Measurements from ENCODE around the gene PARD3.
A peak's percentile ranks its signal among the peaks of the same experiment; 100 is the strongest.

The PARD3 gene

DNA sequence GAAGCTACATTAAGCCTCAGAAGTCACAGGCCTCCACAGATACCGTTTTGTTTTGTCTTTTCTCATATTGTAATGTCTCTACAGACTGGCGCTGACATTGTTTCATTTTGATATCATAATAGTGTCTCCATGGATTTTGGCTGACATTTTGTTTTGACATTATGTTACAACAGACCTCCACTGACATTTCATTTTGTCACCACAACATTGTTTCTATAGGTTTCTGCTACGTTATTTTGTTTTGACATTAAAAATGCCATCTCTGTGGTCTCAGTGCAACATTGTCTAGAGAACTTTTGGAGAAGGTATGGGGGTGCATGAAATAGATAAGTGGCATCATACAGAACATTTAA lies 666.8 kb downstream of the PARD3 start:
- TF ChIP-seq, protein P1, sequence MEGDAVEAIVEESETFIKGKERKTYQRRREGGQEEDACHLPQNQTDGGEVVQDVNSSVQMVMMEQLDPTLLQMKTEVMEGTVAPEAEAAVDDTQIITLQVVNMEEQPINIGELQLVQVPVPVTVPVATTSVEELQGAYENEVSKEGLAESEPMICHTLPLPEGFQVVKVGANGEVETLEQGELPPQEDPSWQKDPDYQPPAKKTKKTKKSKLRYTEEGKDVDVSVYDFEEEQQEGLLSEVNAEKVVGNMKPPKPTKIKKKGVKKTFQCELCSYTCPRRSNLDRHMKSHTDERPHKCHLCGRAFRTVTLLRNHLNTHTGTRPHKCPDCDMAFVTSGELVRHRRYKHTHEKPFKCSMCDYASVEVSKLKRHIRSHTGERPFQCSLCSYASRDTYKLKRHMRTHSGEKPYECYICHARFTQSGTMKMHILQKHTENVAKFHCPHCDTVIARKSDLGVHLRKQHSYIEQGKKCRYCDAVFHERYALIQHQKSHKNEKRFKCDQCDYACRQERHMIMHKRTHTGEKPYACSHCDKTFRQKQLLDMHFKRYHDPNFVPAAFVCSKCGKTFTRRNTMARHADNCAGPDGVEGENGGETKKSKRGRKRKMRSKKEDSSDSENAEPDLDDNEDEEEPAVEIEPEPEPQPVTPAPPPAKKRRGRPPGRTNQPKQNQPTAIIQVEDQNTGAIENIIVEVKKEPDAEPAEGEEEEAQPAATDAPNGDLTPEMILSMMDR (IDR thresholded peaks at IDR 0.05; ENCODE audit: low read depth, low read length), result no peak
- no peaks in the 10 kb centered on the region for H3K9me3 ChIP-seq (ENCODE audit: severe bottlenecking)
- DNase-seq, result no peak
- H3K27ac ChIP-seq, result no peak overlapping the region
- no peaks in the 10 kb centered on the region for H3K27me3 ChIP-seq (ENCODE audit: insufficient read depth, low read depth, severe bottlenecking)
- no peaks in the 10 kb centered on the region for H3K36me3 ChIP-seq
- no peak overlapping the region for H3K4me3 ChIP-seq (ENCODE audit: low read depth, low read length)

DNA sequence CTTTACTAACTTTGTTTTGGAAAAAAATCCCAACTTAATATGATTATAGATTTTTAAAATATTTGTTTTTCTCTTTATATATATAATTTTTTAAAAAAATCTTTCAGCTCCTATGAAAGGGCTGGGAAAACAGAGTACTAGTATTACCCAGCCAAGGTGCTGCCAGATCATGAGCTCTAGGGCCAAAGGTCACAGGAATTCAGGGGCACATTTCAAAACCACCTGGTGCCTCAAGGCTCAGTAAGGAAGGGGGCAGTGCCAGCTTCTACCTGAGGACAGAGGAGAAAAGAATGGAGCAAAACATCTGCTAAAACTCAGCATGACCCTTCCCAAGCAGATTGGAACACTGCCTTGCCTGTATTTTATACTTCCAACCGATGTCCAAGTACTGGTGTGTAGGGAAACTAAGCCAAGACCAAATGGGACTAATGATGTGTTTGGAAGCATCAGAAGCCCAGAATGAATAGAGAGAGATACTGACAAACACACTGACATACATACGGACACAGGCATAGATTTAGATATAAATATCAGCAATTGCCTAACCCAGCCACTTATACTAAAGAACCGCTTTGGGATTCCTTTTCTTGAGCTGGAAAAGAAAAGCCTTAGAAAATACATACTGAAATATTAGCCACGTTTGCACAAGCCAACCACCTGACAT lies 667.3 kb downstream of the PARD3 start:
- H3K4me3 ChIP-seq (ENCODE audit: low read depth, low read length), result no peak overlapping the region
- H3K27me3 ChIP-seq (ENCODE audit: insufficient read depth, low read depth, severe bottlenecking), result no peaks in the 10 kb centered on the region
- TF ChIP-seq, protein P1 (IDR thresholded peaks at IDR 0.05; ENCODE audit: low read depth, low read length), result no peak
- DNase-seq, result no peak
- no peaks in the 10 kb centered on the region for H3K36me3 ChIP-seq
- no peaks in the 10 kb centered on the region for H3K9me3 ChIP-seq (ENCODE audit: severe bottlenecking)
- no peak overlapping the region for H3K27ac ChIP-seq

DNA sequence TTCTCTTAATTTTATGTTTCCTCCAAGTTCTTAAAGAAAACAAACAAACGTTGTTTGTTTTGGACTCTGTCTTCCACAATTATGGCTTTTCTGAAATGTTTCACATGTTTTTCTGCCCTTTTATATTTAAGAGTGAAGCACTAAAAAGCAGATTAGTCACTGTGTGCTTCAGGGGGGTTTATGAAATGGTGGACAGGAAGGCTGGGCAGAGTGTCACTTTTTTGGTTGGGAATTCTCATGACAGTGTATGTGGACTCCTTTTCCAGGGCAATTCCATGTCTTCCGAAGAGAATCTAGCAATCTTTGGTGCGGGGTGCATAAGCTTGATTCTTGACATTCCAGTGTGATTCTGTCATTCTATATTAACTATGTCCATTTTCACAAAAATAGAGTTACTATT lies 669.4 kb downstream of the PARD3 start:
- Histone ChIP-seq H3K4me3 (ENCODE audit: low read depth, low read length) (no peak overlapping the region), H3K27ac (no peak overlapping the region), H3K36me3 (no peaks in the 10 kb centered on the region), H3K27me3 (ENCODE audit: insufficient read depth, low read depth, severe bottlenecking) (no peaks in the 10 kb centered on the region), H3K9me3 (ENCODE audit: severe bottlenecking) (no peaks in the 10 kb centered on the region)
- DNase-seq, result no peak
- TF ChIP-seq, protein P1 (IDR thresholded peaks at IDR 0.05; ENCODE audit: low read depth, low read length), result no peak

DNA sequence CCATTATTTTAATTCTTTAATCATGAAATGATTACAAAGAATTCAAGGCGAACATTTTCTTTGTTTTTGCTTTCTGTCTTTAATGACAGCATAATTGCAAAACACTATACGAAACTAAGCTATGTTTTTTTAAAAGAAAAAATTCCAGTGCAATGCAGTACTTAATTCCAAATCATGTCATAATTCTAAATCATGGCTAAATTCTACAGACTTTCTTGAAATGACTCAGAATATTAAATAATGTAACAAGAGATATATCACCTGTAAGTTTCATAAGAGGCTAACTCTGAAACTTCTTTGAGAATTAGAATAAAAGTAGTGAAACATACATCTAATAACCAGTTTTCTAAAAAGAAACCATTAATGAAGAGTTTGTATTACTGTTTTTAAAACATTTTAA lies 671.6 kb downstream of the PARD3 start:
- no peaks in the 10 kb centered on the region for H3K9me3 ChIP-seq (ENCODE audit: severe bottlenecking)
- no peaks in the 10 kb centered on the region for H3K36me3 ChIP-seq
- no peak overlapping the region for H3K4me3 ChIP-seq (ENCODE audit: low read depth, low read length)
- no peak for DNase-seq
- TF ChIP-seq, protein P1 (IDR thresholded peaks at IDR 0.05; ENCODE audit: low read depth, low read length), result no peak
- no peaks in the 10 kb centered on the region for H3K27me3 ChIP-seq (ENCODE audit: insufficient read depth, low read depth, severe bottlenecking)
- H3K27ac ChIP-seq, result no peak overlapping the region

DNA sequence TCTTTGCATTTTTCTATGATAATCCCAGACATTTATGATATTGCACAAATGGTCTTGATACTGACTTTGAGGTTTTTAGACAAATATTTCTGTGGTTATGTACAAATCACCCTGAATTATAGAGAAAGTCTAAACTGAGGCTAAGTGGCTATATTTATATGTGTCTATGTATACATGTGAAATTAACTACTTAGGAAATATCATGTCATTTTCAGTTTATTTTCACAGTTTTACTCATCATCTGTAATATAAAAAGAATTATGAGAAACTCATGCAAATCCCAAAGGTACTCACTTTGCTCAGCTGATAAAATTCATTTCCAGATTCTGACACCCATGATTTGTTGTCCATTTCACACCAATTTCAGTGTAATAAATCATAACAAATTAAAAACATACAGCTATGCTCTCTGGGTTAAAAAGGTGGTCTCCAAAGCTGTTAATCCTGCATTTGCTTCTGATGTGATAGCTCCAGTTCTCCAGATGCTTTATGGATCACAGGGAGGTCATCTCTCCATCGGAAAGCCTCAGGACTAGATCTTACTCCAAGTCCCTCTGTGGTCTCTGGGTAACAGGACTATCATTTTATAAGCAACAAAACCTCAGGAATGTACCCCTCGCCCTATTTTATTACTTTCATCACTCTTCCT lies 673.9 kb downstream of the PARD3 start:
- no peaks in the 10 kb centered on the region for H3K36me3 ChIP-seq
- H3K4me3 ChIP-seq (ENCODE audit: low read depth, low read length), result no peak overlapping the region
- H3K27me3 ChIP-seq (ENCODE audit: insufficient read depth, low read depth, severe bottlenecking), result no peaks in the 10 kb centered on the region
- DNase-seq, result no peak
- H3K9me3 ChIP-seq (ENCODE audit: severe bottlenecking), result no peaks in the 10 kb centered on the region
- H3K27ac ChIP-seq, result no peak overlapping the region
- TF ChIP-seq, protein P1 (IDR thresholded peaks at IDR 0.05; ENCODE audit: low read depth, low read length), result no peak

DNA sequence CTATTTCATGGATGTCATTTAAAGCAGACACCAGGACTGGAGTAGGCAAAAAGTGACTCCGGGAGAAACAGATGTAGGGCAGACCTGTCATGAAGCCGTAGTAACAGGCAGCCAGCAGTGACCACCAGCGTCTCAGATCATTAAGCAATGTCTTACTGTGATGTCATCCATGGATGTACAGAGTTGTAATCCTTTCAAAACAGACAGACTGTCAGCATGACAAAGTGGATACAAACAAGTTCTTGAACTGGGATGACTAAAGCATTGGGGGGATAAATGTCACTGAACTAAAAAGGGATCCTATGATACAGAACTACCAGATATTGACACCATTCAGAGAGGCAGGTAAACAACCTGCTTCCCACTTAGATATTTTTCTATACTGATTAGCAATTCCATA lies 675.5 kb downstream of the PARD3 start:
- Histone ChIP-seq H3K9me3 (ENCODE audit: severe bottlenecking) (no peaks in the 10 kb centered on the region), H3K4me3 (ENCODE audit: low read depth, low read length) (no peak overlapping the region), H3K36me3 (no peaks in the 10 kb centered on the region), H3K27me3 (ENCODE audit: insufficient read depth, low read depth, severe bottlenecking) (no peaks in the 10 kb centered on the region), H3K27ac (no peak overlapping the region)
- TF ChIP-seq, protein P1 (IDR thresholded peaks at IDR 0.05; ENCODE audit: low read depth, low read length), result no peak
- DNase-seq, result peak; percentile 16

All from WERI-Rb-1 (cell line).